HG03103 (cell line): Measurements from ENCODE around the gene ASPRV1.

Source experiments
- ATAC-seq: cut with Tn5 transposase; IDR thresholded peaks from one replicate; pipeline ENCODE4 v1.9.1; 2021; ENCODE audit warnings: low read depth; ENCODE audit not compliant: unreplicated experiment

ASPRV1 gene

GRCh38 chr2:69989441-69990105 is 28.1 kb upstream of the ASPRV1 start:
- no peak for ATAC-seq

DNA sequence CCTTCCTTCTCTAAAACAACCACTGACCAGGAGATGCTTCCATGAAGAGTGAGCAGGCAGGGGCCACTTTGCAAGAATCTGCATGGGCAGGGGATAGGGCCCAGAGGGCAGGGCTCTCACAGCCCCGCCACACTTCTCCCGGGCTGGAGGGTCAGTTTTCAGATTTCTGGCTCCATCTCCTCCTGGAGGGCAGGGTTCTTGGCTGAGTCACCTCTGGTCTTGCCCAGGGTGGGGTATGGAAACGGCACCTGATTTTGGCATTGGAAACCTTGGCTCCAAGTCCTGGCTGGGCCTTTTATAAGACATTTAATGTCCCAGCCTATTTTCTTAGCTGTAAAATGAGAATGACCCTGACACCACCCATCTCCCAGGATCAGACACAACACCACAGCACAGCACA is 27.6 kb upstream of the ASPRV1 start:
- no peak for ATAC-seq

DNA sequence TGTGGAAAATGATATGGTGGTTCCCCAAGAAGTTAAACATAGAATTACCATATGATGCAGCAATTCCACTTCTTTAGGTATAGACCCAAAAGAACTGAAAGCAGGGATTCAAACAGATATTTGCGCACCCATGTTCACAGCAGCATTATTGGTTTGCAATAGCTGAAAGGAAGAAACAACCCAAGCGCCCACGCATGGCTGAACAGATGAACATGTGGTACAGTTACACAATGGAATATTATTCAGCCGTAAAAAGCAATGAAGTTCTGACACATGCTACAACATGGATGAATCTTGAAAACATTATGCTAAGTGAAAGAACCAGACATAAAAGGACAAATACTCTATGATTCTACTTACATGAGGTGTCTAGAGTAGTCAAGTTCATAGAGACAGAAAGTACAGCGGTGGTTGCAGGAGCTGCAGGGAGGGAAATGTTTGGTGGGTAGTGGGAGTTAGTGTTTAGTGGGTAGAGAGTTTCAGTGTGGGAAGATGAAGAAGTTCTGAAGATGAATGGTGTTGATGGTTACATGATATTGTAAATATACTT is 26.7 kb upstream of the ASPRV1 start:
- ATAC-seq: no peak

- no peak for ATAC-seq
Observed at GRCh38 chr2:69986691-69987090, 25.3 kb upstream of the ASPRV1 start.

GRCh38 chr2:69985688-69986087 is 24.3 kb upstream of the ASPRV1 start:
- ATAC-seq: no peak

- no peak for ATAC-seq
Observed at GRCh38 chr2:69985216-69985615, 23.8 kb upstream of the ASPRV1 start.

GRCh38 chr2:69983392-69983966 is 22.0 kb upstream of the ASPRV1 start:
- ATAC-seq: no peak

DNA sequence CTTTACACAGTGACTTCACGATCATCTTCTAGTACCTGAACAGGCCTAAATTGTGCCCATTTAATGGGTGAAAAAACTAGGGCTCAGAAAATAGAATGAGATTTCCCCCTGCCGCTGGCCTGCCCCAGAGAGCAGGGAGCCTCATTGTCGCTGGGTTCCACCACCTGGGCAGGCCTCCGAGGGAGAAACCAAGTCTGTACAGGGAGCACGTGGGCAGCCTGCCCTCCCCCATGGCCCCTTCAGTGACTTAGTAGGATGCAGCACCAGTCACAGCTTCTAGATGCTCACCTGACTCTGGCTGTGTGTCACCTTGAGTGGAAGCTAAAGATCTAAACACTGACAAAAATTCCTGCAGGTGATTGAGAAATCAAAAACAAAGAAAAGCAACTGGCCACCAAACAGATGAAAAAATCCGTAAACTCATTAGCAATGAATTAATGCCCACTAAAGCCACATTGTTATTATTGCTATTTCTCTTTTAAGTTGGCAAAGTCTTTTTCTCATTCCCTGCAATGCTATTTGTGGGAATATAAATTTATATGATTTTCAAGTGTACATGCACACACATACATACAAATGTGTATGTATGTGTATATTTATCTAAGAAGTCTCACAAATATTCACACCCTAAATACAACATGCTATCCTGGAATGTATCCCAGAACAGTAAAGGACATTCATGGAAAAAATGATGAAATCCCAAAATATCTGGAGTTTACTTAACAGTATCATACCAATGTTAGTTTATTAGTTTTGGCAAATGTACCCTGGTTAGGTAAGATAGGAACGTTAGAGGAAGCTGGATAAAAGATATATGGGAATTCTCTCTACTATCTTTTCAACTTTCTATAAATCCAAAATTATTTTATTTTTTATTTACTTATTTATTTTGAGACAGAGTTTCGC is 18.7 kb upstream of the ASPRV1 start:
- no peak for ATAC-seq

DNA sequence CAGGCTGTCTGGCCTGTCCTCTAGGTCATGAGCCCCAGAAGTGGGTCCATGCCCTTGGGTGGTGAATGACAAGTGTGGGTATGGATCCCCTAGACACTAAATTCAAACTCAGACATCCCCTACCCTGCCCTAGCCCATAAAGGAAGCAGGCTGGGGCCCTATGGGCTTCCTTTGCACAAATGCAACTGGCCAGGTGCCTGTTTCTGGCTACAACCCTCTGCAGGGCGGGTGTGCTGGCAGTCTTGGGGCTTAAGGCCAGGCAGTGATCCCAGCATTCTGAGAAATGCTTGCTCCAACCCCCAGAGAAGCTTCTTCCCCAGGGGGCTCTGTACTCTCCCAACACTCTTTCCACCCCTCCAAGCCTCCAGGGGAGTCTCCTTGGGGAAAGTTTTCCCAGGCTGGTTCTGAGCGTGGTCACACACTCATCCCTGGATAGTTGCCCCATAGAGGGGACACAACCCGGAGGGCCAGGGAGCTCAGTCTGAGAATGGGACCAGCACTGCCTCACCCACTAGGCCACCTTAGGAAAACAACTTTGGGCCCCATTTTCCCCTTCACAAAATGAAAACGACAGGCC is 16.6 kb upstream of the ASPRV1 start:
- no peak for ATAC-seq

DNA sequence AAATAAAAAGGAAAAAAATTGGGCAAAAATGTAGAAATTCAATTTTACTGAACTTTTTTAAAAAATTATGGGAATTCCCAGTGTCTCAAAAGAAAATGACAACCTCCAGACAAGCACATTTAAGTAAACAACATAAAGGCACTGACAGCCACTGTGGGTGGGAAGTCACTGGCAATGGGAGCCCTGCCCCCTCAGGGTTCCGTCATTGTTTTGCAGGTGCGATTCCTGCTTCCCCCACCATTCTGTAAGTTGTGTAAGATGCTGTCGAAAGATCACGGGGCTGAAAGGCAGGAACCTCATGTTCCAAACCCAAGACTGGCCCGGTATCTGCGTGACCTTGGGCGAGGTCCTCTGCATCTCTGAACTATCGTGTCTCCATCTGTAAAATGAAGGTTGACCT is 15.8 kb upstream of the ASPRV1 start:
- ATAC-seq: no peak

GRCh38 chr2:69975853-69976462 is 14.5 kb upstream of the ASPRV1 start:
- ATAC-seq: no peak

DNA sequence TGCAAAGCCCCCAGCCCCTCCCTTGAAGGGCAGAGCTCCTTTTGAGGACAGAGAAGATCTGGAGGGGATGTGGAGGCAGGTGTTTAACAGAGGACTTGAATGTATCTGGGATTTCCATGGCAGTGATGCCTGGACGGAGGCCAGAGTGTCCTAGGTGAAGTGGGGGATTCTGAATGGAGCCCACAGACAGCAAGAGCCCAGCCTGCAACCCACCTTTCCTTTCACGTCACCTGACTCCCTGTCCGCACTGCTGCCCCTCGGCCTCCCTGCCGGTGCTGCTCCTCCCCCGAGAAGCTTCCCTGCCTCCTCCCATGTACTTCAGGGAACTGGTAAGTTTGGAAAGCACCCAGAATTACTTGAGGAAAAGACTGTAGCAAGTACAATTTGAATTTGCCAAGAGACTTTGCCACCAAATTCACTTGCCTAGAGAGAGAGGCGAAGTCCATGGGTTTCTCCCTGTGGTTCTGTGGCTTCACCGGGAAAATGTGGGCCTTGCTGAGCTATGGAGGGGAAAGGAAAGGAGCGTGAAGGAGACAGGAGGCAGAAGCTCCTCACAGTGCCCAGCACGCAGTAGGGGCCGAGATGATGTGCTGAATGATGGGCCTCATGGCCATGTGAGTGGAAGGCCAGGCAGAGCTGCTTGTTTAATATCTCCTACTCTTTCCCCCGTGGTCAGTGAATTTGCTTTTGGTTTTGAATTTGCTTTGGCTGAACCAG is 13.9 kb upstream of the ASPRV1 start:
- no peak for ATAC-seq

DNA sequence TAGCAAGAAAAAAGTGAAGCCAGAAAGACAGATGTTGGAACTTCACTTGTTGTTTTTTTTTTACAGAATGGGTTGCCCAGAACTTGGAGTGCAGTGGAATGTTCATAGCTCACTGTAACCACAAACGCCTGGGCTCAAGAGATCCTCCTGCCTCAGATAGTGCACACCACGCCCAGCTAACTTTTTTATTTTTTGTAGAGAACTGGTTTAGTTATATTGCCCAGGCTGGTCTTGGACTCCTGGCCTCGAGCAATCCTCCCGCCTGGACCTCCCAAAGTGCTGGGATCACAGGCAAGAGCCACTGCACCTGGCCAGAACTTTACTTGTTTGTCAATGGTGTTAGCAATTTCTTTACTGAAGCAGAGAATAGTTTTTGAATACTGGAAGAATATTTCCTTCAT is 11.9 kb upstream of the ASPRV1 start:
- ATAC-seq: no peak

- no peak for ATAC-seq
Observed at GRCh38 chr2:69972822-69973221, 11.4 kb upstream of the ASPRV1 start.

DNA sequence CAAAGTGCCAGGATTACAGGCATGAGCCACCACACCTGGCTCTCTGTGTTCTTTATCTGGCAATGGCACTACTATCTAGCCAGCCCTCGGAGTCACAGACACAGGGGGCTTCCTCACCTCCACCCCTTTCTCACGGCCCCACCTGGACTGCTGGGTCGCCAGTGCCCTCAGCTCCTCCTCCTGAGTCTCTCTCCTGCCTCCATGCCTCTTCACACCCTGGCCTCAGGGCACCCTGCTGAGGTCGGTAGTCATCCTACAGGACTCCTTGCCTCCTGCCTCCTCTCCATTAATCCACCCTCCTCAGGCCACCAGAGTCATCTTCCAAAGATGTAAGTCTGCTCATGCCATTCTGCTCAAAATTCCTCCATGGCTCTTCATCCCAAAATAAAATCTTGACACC is 8.6 kb upstream of the ASPRV1 start:
- ATAC-seq: no peak

- no peak for ATAC-seq
Observed at GRCh38 chr2:69969126-69969983, 7.9 kb upstream of the ASPRV1 start.

DNA sequence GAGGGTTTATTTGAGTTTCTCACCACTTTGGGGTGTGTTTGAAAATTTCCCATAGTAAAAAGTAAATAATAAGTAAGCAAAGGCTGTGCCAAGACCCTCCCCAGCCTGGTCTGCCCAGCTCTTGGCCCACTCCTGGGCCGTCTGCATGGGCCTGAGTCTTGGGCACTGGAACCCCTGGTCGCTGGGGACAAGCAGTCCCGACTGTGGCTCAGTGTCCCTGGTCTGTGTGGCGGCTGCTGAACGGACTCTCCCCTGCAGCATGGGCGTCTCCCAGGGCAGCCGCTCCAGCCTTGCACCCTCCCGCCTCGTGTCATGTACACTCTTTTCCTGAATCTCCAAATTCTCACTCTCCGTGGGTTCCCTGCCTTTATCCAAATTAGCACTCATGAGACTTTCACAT is 7.2 kb upstream of the ASPRV1 start:
- ATAC-seq: no peak

DNA sequence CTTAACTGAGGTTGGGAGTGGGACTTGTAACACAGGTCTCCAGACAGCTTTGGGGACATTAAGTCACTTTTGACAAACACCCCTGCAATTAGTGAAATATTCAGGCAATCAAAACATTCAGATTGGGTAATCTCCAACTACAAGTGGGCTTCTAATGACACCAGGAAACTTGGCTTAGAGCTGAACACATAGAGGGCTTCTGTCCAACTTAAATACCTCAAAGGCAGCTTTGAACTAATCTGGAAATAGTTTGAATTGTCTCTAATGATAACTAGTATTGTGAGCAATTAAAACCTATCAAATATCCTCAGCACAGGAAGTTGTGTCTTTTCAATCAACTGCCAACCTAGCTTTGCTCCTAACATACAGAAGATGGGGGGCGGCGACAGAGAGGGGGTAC is 5.1 kb upstream of the ASPRV1 start:
- ATAC-seq: no peak
